ENCODE measurements around the gene CBLB. TPM values are rescaled to one million over a fixed set of nuclear protein-coding genes. Genes with fewer than 3 reads are reported as not detected.
"Not testable (repeated sequence)": the region's sequence is repeated elsewhere in the genome, so short reads cannot be mapped to it uniquely, and the experiment has no call there.

Gene CBLB
- total RNA-seq, 1 donor from 2014 or later = 57.0 TPM

- Mint-ChIP-seq H3K9me3 (peaks cover 26% of the 10 kb centered on the region), H3K27me3 (no peaks in the 10 kb centered on the region), H3K27ac (no peak overlapping the region), H3K4me1 (ENCODE audit: unreplicated experiment) (no peaks in the 10 kb centered on the region), H3K36me3 (peaks cover 51% of the 10 kb centered on the region), H3K4me3 (no peak overlapping the region)
- no peak for DNase-seq (ENCODE audit: extremely low spot score, unreplicated experiment)
- TF ChIP-seq CTCF (conservative IDR thresholded peaks at IDR 0.05) = no peak
Observed at GRCh38 chr3:105764378-105765307, 104.2 kb downstream of the CBLB start.

GRCh38 chr3:105763659-105764036 is 105.2 kb downstream of the CBLB start:
- peaks cover 22% of the 10 kb centered on the region for H3K9me3 Mint-ChIP-seq
- no peaks in the 10 kb centered on the region for H3K27me3 Mint-ChIP-seq
- no peak overlapping the region for H3K4me3 Mint-ChIP-seq
- no peaks in the 10 kb centered on the region for H3K4me1 Mint-ChIP-seq (ENCODE audit: unreplicated experiment)
- H3K27ac Mint-ChIP-seq = no peak overlapping the region
- H3K36me3 Mint-ChIP-seq = peaks cover 51% of the 10 kb centered on the region
- DNase-seq (ENCODE audit: extremely low spot score, unreplicated experiment) = no peak
- no peak for TF ChIP-seq CTCF (conservative IDR thresholded peaks at IDR 0.05)

GRCh38 chr3:105762749-105763658 is 105.8 kb downstream of the CBLB start:
- TF ChIP-seq CTCF (conservative IDR thresholded peaks at IDR 0.05) = no peak
- no peaks in the 10 kb centered on the region for H3K27me3 Mint-ChIP-seq
- DNase-seq (ENCODE audit: extremely low spot score, unreplicated experiment) = no peak
- no peaks in the 10 kb centered on the region for H3K4me1 Mint-ChIP-seq (ENCODE audit: unreplicated experiment)
- peaks cover 22% of the 10 kb centered on the region for H3K9me3 Mint-ChIP-seq
- no peak overlapping the region for H3K27ac Mint-ChIP-seq
- H3K4me3 Mint-ChIP-seq = no peak overlapping the region
- peaks cover 50% of the 10 kb centered on the region for H3K36me3 Mint-ChIP-seq

- Mint-ChIP-seq H3K36me3 (peaks cover 51% of the 10 kb centered on the region), H3K9me3 (peaks cover 22% of the 10 kb centered on the region)
- H3K4me1 Mint-ChIP-seq (ENCODE audit: unreplicated experiment); DNase-seq (ENCODE audit: extremely low spot score, unreplicated experiment); H3K27me3 Mint-ChIP-seq; H3K4me3 Mint-ChIP-seq; H3K27ac Mint-ChIP-seq: not testable (repeated sequence)
Observed at GRCh38 chr3:105762214-105762613, 106.6 kb downstream of the CBLB start.

- Mint-ChIP-seq H3K36me3 (peaks cover 47% of the 10 kb centered on the region), H3K27me3 (no peaks in the 10 kb centered on the region), H3K27ac (no peak overlapping the region), H3K4me3 (no peak overlapping the region), H3K4me1 (ENCODE audit: unreplicated experiment) (no peaks in the 10 kb centered on the region), H3K9me3 (peaks cover 18% of the 10 kb centered on the region)
- TF ChIP-seq CTCF (conservative IDR thresholded peaks at IDR 0.05) = no peak
- no peak for DNase-seq (ENCODE audit: extremely low spot score, unreplicated experiment)
Observed at GRCh38 chr3:105759442-105760078, 109.3 kb downstream of the CBLB start.
